DOHH2 (cell line): ENCODE results near the gene TNFAIP6.

ENCODE experiments used
- H3F3A ChIP-seq: fragments of 200-600 bp; sonication (generic), shearing (Covaris generic); 2 replicates; pipeline ENCODE4 v1.6.0; 2016; ENCODE audit warnings: antibody characterized with exemption, mild to moderate bottlenecking; ENCODE audit not compliant: control insufficient read depth, insufficient read depth
- H3K27ac ChIP-seq: fragments of 200-600 bp; sonication (generic); 2 replicates; pipeline ENCODE4 v1.5.1; 2014; ENCODE audit warnings: low read depth, mild to moderate bottlenecking, low read length, moderate library complexity
- H3K27me3 ChIP-seq: fragments of 200-600 bp; sonication (generic); 2 replicates; pipeline ENCODE4 v1.6.1; 2014; ENCODE audit warnings: mild to moderate bottlenecking, low read length, mixed read lengths; ENCODE audit not compliant: control insufficient read depth
- H3K36me3 ChIP-seq: fragments of 200-600 bp; sonication (generic); 2 replicates; pipeline ENCODE4 v1.6.1; 2014; ENCODE audit warnings: mild to moderate bottlenecking, low read length, moderate library complexity, mixed read lengths; ENCODE audit not compliant: control insufficient read depth
- H3K4me1 ChIP-seq: fragments of 200-600 bp; sonication (generic); 2 replicates; pipeline ENCODE4 v1.6.1; 2014; ENCODE audit warnings: mild to moderate bottlenecking, low read length, mixed read lengths; ENCODE audit not compliant: control insufficient read depth
- H3K4me2 ChIP-seq: fragments of 200-600 bp; sonication (generic); 2 replicates; pipeline ENCODE4 v1.6.0; 2014; ENCODE audit warnings: mild to moderate bottlenecking, low read length, moderate library complexity
- H3K4me3 ChIP-seq: fragments of 200-600 bp; sonication (generic); 2 replicates; pipeline ENCODE4 v1.5.1; 2014; ENCODE audit warnings: mild to moderate bottlenecking, low read length, mixed read lengths
- H3K79me2 ChIP-seq: fragments of 200-600 bp; sonication (generic); 2 replicates; pipeline ENCODE4 v1.6.1; 2014; ENCODE audit warnings: mild to moderate bottlenecking, low read length, mixed read lengths; ENCODE audit not compliant: control insufficient read depth
- H3K9me2 ChIP-seq: fragments of 200-600 bp; sonication (generic); replicated peaks from 2 replicates; pipeline ENCODE4 v1.6.1; 2014; ENCODE audit warnings: mild to moderate bottlenecking, low read length, mixed read lengths; ENCODE audit not compliant: control insufficient read depth
- H3K9me3 ChIP-seq: fragments of 200-600 bp; sonication (generic); 2 replicates; pipeline ENCODE4 v1.6.1; 2014; ENCODE audit warnings: antibody characterized with exemption, low read length, mixed read lengths; ENCODE audit not compliant: control insufficient read depth, insufficient read depth
- H4K20me1 ChIP-seq: fragments of 200-600 bp; sonication (generic); 2 replicates; pipeline ENCODE4 v1.6.0; 2014; ENCODE audit warnings: low read depth, mild to moderate bottlenecking, antibody characterized with exemption, low read length, moderate library complexity; ENCODE audit not compliant: control insufficient read depth, insufficient read depth
- CTCF ChIP-seq: fragments of 200-600 bp; sonication (generic); IDR thresholded peaks from one replicate; pipeline ENCODE4 v1.5.1; 2014; ENCODE audit warnings: antibody characterized with exemption, mild to moderate bottlenecking, low read depth, low read length; ENCODE audit not compliant: poor library complexity, severe bottlenecking
- EZH2phosphoT487 ChIP-seq: fragments of 200-600 bp; sonication (generic); IDR thresholded peaks from 2 replicates; pipeline ENCODE4 v1.6.1; 2017; ENCODE audit warnings: borderline replicate concordance, mild to moderate bottlenecking, antibody characterized with exemption, low read length, moderate library complexity, mixed read lengths

TNFAIP6 gene

GRCh38 chr2:151325581-151326095, 31.8 kb upstream of the TNFAIP6 start:
- no peaks in the 10 kb centered on the region for H3K9me3 ChIP-seq
- H3K9me2 ChIP-seq: no peaks in the 10 kb centered on the region
- H3F3A ChIP-seq: no peaks in the 10 kb centered on the region
- no peaks in the 10 kb centered on the region for H3K4me1 ChIP-seq
- H3K36me3 ChIP-seq: no peaks in the 10 kb centered on the region
- no peaks in the 10 kb centered on the region for H4K20me1 ChIP-seq
- no peaks in the 10 kb centered on the region for H3K27me3 ChIP-seq
- TF ChIP-seq EZH2phosphoT487: no peak
- no peak for TF ChIP-seq CTCF
- H3K27ac ChIP-seq: no peak overlapping the region
- H3K79me2 ChIP-seq: no peaks in the 10 kb centered on the region
- H3K4me2 ChIP-seq: no peak overlapping the region
- no peak overlapping the region for H3K4me3 ChIP-seq

- no peak for TF ChIP-seq CTCF
- TF ChIP-seq EZH2phosphoT487: no peak
- Histone ChIP-seq H3K4me2 (no peak overlapping the region), H3K4me1 (no peaks in the 10 kb centered on the region), H3K36me3 (no peaks in the 10 kb centered on the region), H3F3A (no peaks in the 10 kb centered on the region), H3K27ac (no peak overlapping the region), H3K9me2 (no peaks in the 10 kb centered on the region), H3K79me2 (no peaks in the 10 kb centered on the region), H3K4me3 (no peak overlapping the region), H3K9me3 (no peaks in the 10 kb centered on the region), H3K27me3 (peaks cover 4% of the 10 kb centered on the region; the same call in 1 of the 2 replicates), H4K20me1 (no peaks in the 10 kb centered on the region)
Measured at GRCh38 chr2:151326554-151326953, 30.8 kb upstream of the TNFAIP6 start.

DNA sequence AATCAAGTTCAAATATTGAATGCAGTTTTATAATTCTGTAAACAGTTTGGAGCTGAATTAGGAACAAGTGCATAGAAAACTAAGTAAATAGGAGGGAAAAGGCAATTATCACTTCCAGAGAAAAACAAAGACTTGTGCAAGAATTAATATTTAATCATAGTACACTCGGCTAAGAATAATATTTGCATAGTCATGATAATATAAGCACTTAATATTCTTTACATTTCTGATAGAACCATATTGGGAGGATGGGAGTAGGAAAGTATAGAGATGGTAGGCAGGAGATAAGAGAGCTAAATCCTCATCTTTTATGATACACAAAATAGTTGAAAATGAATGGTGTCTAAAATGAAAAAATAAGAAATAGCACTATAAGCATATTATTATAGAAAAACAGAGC, 27.4 kb upstream of the TNFAIP6 start:
- Histone ChIP-seq H3K4me1 (no peaks in the 10 kb centered on the region), H3K79me2 (no peaks in the 10 kb centered on the region), H3K36me3 (no peaks in the 10 kb centered on the region), H4K20me1 (no peaks in the 10 kb centered on the region), H3K9me3 (no peaks in the 10 kb centered on the region), H3K4me2 (no peak overlapping the region), H3F3A (no peaks in the 10 kb centered on the region), H3K4me3 (no peak overlapping the region), H3K9me2 (no peaks in the 10 kb centered on the region), H3K27me3 (peaks cover 5% of the 10 kb centered on the region; the same call in 1 of the 2 replicates), H3K27ac (no peak overlapping the region)
- TF ChIP-seq EZH2phosphoT487 (no peak), CTCF (no peak)
